ENCODE results near the gene IFI16.

IFI16 gene

DNA sequence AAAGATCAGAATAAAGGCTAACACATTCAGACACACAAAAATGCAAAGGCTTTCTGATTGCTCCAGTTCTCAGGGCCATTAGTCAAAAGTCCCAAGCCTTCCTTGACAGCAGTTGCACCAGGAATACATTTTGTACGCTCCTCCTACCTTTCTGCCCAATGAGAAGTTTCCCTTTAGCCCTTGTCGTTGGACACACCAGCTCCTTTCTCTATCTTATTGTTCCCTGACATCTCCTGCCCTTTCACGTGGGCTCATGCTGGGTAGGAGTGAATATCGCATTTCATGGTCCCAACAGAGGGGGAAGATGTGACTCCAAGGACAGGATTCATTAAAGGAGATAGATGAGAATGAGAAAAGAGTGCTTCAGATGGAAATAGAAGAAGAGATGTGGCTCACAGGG is 33.5 kb upstream of the IFI16 start:
- ChIA-PET CTCF (no interaction called here), POLR2A (no interaction called here)
- no peak for DNase-seq (ENCODE audit: extremely low spot score)
- TF ChIP-seq HDGF (IDR thresholded peaks at IDR 0.05; ENCODE audit: borderline replicate concordance): no peak
- no peak for TF ChIP-seq FOXM1 (IDR thresholded peaks at IDR 0.05; ENCODE audit: borderline replicate concordance)

DNA sequence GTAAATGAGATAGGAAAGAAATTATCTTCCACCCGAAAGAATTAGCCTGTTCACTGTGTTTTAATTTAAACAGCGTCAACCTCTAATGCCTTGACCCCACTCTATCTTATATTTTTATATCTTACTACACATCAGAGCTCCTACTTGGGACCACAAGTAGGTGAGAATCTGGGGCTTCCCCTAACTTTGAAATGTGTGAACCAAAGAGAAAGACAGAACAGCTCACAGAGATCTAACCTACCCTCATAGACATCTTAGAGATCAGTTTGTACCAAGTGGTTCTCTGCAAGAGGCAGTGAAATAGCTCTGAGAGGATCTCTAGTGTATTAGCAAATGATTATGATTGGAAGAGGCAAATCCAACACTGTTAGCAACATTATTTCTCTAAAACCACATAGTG is 31.0 kb upstream of the IFI16 start:
- ChIA-PET POLR2A (no interaction called here), CTCF (no interaction called here)
- DNase-seq (ENCODE audit: extremely low spot score): no peak
- TF ChIP-seq FOXK2 (IDR thresholded peaks at IDR 0.05) (no peak), FOXA1 (IDR thresholded peaks at IDR 0.05) (no peak), ELF4 (IDR thresholded peaks at IDR 0.05) (no peak), LEF1 (IDR thresholded peaks at IDR 0.05; ENCODE audit: borderline replicate concordance) (no peak), SP1 (IDR thresholded peaks at IDR 0.05) (no peak), FOXM1 (IDR thresholded peaks at IDR 0.05; ENCODE audit: borderline replicate concordance) (no peak), L3MBTL2 (conservative IDR thresholded peaks at IDR 0.05) (no peak), CTBP1 (IDR thresholded peaks at IDR 0.05; ENCODE audit: borderline replicate concordance) (no peak), ZNF384 (IDR thresholded peaks at IDR 0.05) (no peak), ARNT (IDR thresholded peaks at IDR 0.05) (no peak), SUZ12 (IDR thresholded peaks at IDR 0.05) (no peak), BHLHE40 (IDR thresholded peaks at IDR 0.05; ENCODE audit: borderline replicate concordance) (no peak), TARDBP (IDR thresholded peaks at IDR 0.05) (no peak), NFRKB (IDR thresholded peaks at IDR 0.05) (no peak), HDGF (IDR thresholded peaks at IDR 0.05; ENCODE audit: borderline replicate concordance) (no peak)
- TF ChIP-seq, protein P1, sequence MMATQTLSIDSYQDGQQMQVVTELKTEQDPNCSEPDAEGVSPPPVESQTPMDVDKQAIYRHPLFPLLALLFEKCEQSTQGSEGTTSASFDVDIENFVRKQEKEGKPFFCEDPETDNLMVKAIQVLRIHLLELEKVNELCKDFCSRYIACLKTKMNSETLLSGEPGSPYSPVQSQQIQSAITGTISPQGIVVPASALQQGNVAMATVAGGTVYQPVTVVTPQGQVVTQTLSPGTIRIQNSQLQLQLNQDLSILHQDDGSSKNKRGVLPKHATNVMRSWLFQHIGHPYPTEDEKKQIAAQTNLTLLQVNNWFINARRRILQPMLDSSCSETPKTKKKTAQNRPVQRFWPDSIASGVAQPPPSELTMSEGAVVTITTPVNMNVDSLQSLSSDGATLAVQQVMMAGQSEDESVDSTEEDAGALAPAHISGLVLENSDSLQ (IDR thresholded peaks at IDR 0.05): no peak

DNA sequence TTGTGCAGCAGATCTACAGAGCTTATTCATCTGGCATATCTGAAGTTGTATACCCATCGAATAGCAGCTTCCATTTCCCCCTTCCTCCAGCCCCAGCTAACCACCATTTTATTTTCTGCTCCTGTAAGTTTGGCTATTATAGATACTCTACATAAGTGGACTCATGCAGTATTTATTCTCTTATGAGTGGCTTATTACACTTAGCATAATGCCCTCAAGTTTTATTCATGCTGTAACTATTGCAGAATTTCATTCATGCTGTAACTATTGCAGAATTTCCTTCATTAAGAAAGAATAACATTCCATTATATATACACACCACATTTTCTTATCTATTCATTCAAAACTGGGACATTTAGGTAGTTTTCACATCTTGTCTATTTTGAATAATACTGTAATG is 30.5 kb upstream of the IFI16 start:
- CTCF ChIA-PET: no interaction called here
- TF ChIP-seq FOXM1 (IDR thresholded peaks at IDR 0.05; ENCODE audit: borderline replicate concordance) (no peak), ELF4 (IDR thresholded peaks at IDR 0.05) (no peak), HDGF (IDR thresholded peaks at IDR 0.05; ENCODE audit: borderline replicate concordance) (no peak), SP1 (IDR thresholded peaks at IDR 0.05) (no peak), FOXK2 (IDR thresholded peaks at IDR 0.05) (no peak), LEF1 (IDR thresholded peaks at IDR 0.05; ENCODE audit: borderline replicate concordance) (no peak), CTBP1 (IDR thresholded peaks at IDR 0.05; ENCODE audit: borderline replicate concordance) (no peak), L3MBTL2 (conservative IDR thresholded peaks at IDR 0.05) (no peak), ZNF384 (IDR thresholded peaks at IDR 0.05) (no peak), ARNT (IDR thresholded peaks at IDR 0.05) (no peak), FOXA1 (IDR thresholded peaks at IDR 0.05) (no peak)
- POLR2A ChIA-PET: no interaction called here
- no peak for DNase-seq (ENCODE audit: extremely low spot score)

DNA sequence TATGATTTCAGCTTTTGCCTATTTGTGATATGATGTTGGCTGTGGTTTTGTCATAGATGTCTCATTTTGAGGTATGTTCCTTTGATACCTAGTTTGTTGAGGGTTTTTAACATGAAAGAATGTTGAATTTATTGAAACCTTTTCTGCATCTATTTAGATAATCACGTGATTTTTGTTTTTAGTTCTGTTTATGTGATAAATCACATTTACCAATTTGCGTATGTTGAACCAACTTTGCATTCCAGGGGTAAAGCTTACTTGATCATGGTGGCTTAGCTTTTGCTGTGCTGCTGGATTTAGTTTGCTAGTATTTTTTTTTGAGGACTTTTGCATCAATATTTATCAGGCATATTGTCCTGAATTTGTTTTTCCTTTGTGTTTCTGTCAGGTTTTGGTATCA is 26.5 kb upstream of the IFI16 start:
- TF ChIP-seq FOXK2 (IDR thresholded peaks at IDR 0.05) (no peak), CTBP1 (IDR thresholded peaks at IDR 0.05; ENCODE audit: borderline replicate concordance) (no peak), NFRKB (IDR thresholded peaks at IDR 0.05) (no peak), ZNF384 (IDR thresholded peaks at IDR 0.05) (no peak), L3MBTL2 (conservative IDR thresholded peaks at IDR 0.05) (no peak), LEF1 (IDR thresholded peaks at IDR 0.05; ENCODE audit: borderline replicate concordance) (no peak), BHLHE40 (IDR thresholded peaks at IDR 0.05; ENCODE audit: borderline replicate concordance) (no peak), SUZ12 (IDR thresholded peaks at IDR 0.05) (no peak), SP1 (IDR thresholded peaks at IDR 0.05) (no peak), FOXA1 (IDR thresholded peaks at IDR 0.05) (no peak), ARNT (IDR thresholded peaks at IDR 0.05) (no peak), FOXM1 (IDR thresholded peaks at IDR 0.05; ENCODE audit: borderline replicate concordance) (no peak), ELF4 (IDR thresholded peaks at IDR 0.05) (no peak), HDGF (IDR thresholded peaks at IDR 0.05; ENCODE audit: borderline replicate concordance) (no peak)
- TF ChIP-seq, protein P1 (IDR thresholded peaks at IDR 0.05): no peak
- DNase-seq (ENCODE audit: extremely low spot score): no peak
- ChIA-PET POLR2A (no interaction called here), CTCF (no interaction called here)

DNA sequence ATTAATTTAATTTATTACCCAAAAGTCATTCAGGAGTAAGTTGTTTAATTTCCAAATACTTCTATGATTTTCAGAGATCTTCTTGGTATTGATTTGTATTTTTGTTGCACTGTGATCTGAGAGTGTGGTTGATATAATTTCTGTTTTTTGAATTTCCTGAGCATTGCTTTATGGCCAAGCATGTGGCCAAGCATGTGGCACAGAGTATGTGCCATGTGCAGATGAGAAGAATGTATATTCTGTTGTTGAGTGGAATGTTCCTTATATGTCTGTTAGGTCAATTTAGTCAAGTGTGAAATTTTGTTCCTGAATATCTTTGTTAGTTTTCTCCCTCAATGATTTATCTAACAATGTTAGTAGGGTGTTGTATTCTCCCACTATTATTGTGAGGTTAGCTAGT is 25.3 kb upstream of the IFI16 start:
- ChIA-PET CTCF (no interaction called here), POLR2A (no interaction called here)
- DNase-seq (ENCODE audit: extremely low spot score): no peak
- TF ChIP-seq ELF4 (IDR thresholded peaks at IDR 0.05) (no peak), SUZ12 (IDR thresholded peaks at IDR 0.05) (no peak), FOXK2 (IDR thresholded peaks at IDR 0.05) (no peak), LEF1 (IDR thresholded peaks at IDR 0.05; ENCODE audit: borderline replicate concordance) (no peak), BHLHE40 (IDR thresholded peaks at IDR 0.05; ENCODE audit: borderline replicate concordance) (no peak), NFRKB (IDR thresholded peaks at IDR 0.05) (no peak), SP1 (IDR thresholded peaks at IDR 0.05) (no peak), ZNF384 (IDR thresholded peaks at IDR 0.05) (no peak)

DNA sequence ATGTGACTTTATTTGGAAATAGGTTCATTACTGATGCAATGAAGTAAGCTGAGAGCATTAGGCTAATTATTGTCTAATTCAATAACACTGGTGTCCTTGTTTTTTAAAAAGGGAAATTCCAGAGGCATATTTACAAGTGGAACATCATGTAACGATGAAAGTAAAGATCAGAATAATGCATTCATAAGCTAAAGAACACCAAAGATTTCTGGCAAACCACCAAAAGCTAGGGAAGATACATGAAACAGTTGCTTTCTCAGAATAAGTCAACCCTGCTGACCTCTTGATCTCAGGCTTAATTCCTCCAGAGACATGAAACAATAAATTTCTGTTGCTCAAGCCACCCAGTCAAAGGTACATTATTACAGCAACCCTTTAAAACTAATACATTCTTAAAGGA is 20.3 kb upstream of the IFI16 start:
- CTCF ChIA-PET: no interaction called here
- DNase-seq (ENCODE audit: extremely low spot score): no peak
- POLR2A ChIA-PET: no interaction called here
- TF ChIP-seq FOXA1 (IDR thresholded peaks at IDR 0.05) (no peak), CTBP1 (IDR thresholded peaks at IDR 0.05; ENCODE audit: borderline replicate concordance) (no peak), ARNT (IDR thresholded peaks at IDR 0.05) (no peak), FOXK2 (IDR thresholded peaks at IDR 0.05) (no peak), NFRKB (IDR thresholded peaks at IDR 0.05) (no peak), ELF4 (IDR thresholded peaks at IDR 0.05) (no peak), FOXM1 (IDR thresholded peaks at IDR 0.05; ENCODE audit: borderline replicate concordance) (no peak), TARDBP (IDR thresholded peaks at IDR 0.05) (no peak), LEF1 (IDR thresholded peaks at IDR 0.05; ENCODE audit: borderline replicate concordance) (no peak), HDGF (IDR thresholded peaks at IDR 0.05; ENCODE audit: borderline replicate concordance) (no peak), ZNF384 (IDR thresholded peaks at IDR 0.05) (no peak), L3MBTL2 (conservative IDR thresholded peaks at IDR 0.05) (no peak), SUZ12 (IDR thresholded peaks at IDR 0.05) (no peak), SP1 (IDR thresholded peaks at IDR 0.05) (no peak), BHLHE40 (IDR thresholded peaks at IDR 0.05; ENCODE audit: borderline replicate concordance) (no peak)
- TF ChIP-seq, protein P1 (IDR thresholded peaks at IDR 0.05): no peak

All from HEK293T (cell line).